Head of caudate nucleus (tissue), 42 donors: Measurements from ENCODE around the gene DPYD.

Source experiments
- DNase-seq, 42 donors: peaks; one replicate each; pipeline versions ENCODE4 v3.0.0 to v3.0.0-alpha.2; 2020 to 2021; ENCODE audit warnings: mixed read lengths in 7 of 42
- intact Hi-C: fragments of 100-400 bp; cut with DNase I; formaldehyde crosslinking; loops from one replicate; pipeline ENCODE4 v1.15.0; 2022

DPYD gene

GRCh38 chr1:97911266-97912215, 9.3 kb downstream of the DPYD start:
- intact Hi-C loops, result no loop called here
- no peak for DNase-seq

GRCh38 chr1:97909266-97909665, 11.6 kb downstream of the DPYD start:
- DNase-seq, result no peak
- intact Hi-C loops, result no loop called here

- no peak for DNase-seq
- intact Hi-C loops, result no loop called here
Observed at GRCh38 chr1:97907886-97908285, 12.9 kb downstream of the DPYD start.

- intact Hi-C loops, result no loop called here
- peak in 14 of 42 donors; percentile 9 to 67 (median 24) for DNase-seq
Observed at GRCh38 chr1:97906567-97907241, 14.1 kb downstream of the DPYD start.

- DNase-seq, result no peak
- intact Hi-C loops, result no loop called here
Observed at GRCh38 chr1:97905141-97905940, 15.5 kb downstream of the DPYD start.

GRCh38 chr1:97904534-97904933, 16.3 kb downstream of the DPYD start:
- intact Hi-C loops, result no loop called here
- DNase-seq, result no peak

GRCh38 chr1:97903626-97904025, 17.2 kb downstream of the DPYD start:
- intact Hi-C loops, result no loop called here
- no peak for DNase-seq

GRCh38 chr1:97902067-97902466, 18.8 kb downstream of the DPYD start:
- no peak for DNase-seq
- intact Hi-C loops, result no loop called here

GRCh38 chr1:97901017-97901658, 19.7 kb downstream of the DPYD start:
- intact Hi-C loops, result no loop called here
- no peak for DNase-seq

- intact Hi-C loops, result no loop called here
- no peak for DNase-seq
Observed at GRCh38 chr1:97898948-97899347, 21.9 kb downstream of the DPYD start.

- no peak for DNase-seq
- intact Hi-C loops, result no loop called here
Observed at GRCh38 chr1:97895278-97895677, 25.6 kb downstream of the DPYD start.

- DNase-seq, result no peak
- intact Hi-C loops, result no loop called here
Observed at GRCh38 chr1:97893844-97894243, 27.0 kb downstream of the DPYD start.

GRCh38 chr1:97886199-97886598, 34.6 kb downstream of the DPYD start:
- DNase-seq, result no peak
- intact Hi-C loops, result no loop called here

GRCh38 chr1:97883823-97884222, 37.0 kb downstream of the DPYD start:
- intact Hi-C loops, result no loop called here

GRCh38 chr1:97877307-97877706, 43.5 kb downstream of the DPYD start:
- intact Hi-C loops, result no loop called here
- no peak for DNase-seq

More at GRCh38 chr1:97883823-97884222, 37.0 kb downstream of the DPYD start:
- DNase-seq, result no peak

GRCh38 chr1:97875996-97876395, 44.8 kb downstream of the DPYD start:
- intact Hi-C loops, result no loop called here
- no peak for DNase-seq

- DNase-seq, result no peak
- intact Hi-C loops, result no loop called here
Observed at GRCh38 chr1:97870589-97870988, 50.2 kb downstream of the DPYD start.

GRCh38 chr1:97869441-97869840, 51.4 kb downstream of the DPYD start:
- no peak for DNase-seq
- intact Hi-C loops, result no loop called here

GRCh38 chr1:97867127-97867526, 53.7 kb downstream of the DPYD start:
- DNase-seq, result no peak
- intact Hi-C loops, result no loop called here
